NCI-H2227 (cell line): ENCODE measurements around the gene SMCO2.
"Not testable (repeated sequence)": the region's sequence is repeated elsewhere in the genome, so short reads cannot be mapped to it uniquely, and the experiment has no call there.

ENCODE experiments used
- DNase-seq: peaks from one replicate; lab custom pipeline; 2025; ENCODE audit not compliant: unreplicated experiment; lab: John Stamatoyannopoulos, UW

Gene SMCO2

GRCh38 chr12:27524839-27525753 is 78.6 kb downstream of the SMCO2 start:
- DNase-seq, result no peak

GRCh38 chr12:27527512-27527911 is 81.0 kb downstream of the SMCO2 start:
- DNase-seq, result no peak

DNA sequence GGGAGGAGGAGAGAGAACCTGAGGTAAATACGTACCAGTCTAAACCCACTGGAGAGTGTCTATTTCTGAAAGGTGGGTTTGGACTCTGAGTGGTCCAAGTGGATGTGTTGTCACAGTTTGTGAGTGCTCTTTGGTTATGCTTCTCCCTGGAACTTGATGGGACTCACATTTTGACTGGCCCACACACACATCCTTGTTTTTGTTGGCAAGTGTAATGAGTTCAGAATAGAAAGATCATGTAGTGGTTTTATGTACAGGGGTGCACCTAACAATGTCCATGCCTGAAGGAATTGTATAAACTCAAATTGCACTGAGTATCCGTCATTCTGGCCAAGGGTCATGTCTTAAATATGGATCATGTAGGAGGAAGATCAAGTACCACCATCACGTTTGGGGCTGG is 82.3 kb downstream of the SMCO2 start:
- DNase-seq, result no peak

DNA sequence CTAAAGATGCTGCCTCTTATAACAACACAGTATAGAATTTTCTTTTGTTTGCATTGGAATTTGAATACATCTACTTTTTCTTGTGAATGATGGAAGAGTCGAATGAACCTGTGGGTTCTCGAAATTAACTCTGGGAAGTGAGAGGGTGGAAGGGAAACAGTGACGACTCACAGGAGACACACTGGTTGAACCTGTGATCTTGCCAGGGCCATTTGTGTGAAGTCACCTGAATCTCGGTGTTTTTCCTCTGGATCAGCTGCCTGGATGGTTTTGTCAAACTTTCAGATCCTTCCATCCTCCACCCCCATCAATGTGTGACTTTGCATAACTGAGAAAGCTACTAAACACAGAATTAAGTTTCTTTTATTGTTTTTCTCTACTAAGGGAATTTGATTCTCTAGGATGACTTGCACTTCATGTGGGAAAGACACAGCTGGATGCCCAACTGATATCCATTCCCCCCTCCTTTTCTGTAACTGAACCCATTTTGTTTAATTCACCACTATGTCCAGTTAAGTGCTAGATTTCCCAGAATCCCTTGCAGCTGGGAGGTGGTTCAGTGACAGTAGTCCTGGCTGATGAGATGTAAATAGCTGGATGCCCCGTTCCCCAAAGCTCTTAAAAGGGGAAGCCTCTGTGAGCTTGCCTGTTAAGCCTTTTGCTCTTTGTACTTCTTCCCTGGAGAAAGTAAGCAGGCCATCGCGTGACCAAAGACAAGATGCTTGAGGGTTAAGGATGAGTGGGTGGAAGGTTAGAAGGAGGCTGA is 83.8 kb downstream of the SMCO2 start:
- DNase-seq, result no peak

DNA sequence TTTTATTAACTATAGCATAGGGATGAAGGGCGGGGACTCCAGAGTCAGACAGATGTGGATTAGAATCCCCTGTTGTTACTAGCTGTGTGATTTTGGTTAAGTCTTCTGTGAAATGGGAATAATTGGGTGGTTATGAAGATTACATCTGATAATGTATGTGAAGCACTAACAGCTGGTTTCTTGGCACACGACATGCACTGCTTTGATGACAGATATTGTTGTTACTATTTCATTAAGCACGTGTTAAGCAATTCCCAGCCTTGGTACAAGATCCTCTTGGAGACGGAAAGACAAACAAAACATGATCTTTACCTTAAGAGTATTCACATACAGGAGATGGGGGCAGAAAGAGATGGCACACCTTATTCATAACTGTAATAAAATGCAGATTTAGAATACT is 85.4 kb downstream of the SMCO2 start:
- no peak for DNase-seq

- no peak for DNase-seq
Observed at GRCh38 chr12:27534060-27534764, 87.7 kb downstream of the SMCO2 start.

- no peak for DNase-seq
Observed at GRCh38 chr12:27534765-27535161, 88.2 kb downstream of the SMCO2 start.

DNA sequence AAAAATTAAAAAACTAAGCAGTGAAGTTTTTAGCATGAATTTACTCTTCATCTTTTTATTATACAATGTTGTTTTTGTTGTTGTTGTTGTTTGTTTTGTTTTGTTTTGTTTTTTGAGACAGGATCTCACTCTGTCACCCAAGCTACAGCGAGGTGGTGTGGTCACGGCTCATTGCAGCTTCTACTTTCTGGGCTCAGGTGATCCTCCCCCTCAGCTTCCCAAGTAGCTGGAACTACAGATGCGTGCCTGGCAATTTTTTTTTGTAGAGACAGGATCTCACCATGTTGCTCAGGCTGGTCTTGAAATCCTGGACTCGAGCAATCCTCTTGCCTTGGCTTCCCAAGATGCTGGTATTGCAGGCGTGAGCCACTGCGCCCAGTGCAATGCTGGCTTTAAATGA is 88.8 kb downstream of the SMCO2 start:
- DNase-seq, result no peak

DNA sequence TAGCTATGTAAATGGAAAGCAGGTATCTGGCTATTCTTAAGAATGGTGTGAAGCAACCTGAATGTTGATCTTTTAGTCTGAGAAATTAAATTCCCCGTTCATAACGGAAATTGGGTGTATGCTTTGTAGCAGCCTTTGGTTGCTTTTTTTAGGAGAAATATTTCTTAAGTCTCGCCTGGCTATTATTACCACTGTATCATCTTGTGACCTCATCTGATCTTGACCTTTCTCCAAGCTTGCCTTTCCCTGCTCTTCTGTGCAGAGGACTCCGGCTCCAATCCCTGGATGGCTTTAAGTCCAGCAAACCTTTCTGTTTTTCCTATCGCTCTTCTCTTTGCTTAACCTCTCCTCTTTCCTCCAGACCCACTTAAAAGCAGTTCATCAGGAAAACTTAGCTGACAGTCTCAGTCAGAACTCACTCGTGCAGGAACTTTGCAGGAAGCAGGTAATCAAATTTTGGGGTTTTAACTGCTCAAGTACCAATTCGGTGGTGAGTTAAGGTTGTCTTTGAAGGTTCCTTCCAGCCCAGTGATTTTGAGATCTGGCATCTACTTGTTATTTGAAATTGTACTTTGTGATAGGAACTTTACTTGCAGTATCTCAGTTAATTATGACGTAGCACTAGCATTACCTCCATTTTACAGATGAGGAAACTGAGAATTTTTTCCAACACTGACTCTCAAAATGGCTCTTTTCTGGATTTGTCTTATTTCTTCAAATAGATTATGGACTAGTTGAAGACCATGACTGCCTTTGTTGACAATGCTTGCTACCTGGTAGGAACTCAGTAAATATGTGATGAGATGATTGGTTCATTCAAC is 91.5 kb downstream of the SMCO2 start:
- no peak for DNase-seq

DNA sequence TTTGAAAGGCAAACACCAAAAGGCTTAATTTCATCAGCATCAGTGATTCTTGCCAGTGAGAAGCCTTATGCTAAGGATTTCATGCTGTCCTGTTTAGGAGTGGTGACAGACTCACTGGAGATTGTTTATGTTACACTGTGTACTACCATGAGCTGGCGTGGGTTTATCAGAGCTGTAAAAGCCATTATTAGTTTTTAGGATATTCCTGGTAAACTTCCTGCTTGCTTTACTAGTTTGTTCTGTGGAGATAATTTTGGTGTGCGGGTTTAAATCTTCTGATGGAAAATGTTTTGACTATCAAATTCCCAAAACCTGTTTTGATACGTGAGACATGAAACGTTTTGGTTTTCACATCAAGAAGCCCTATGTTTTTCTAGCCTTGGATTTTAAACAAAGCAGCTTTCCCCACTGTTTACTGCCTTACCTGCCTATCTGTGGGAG is 92.7 kb downstream of the SMCO2 start:
- DNase-seq, result no peak

GRCh38 chr12:27541031-27541719 is 94.6 kb downstream of the SMCO2 start:
- DNase-seq, result no peak

DNA sequence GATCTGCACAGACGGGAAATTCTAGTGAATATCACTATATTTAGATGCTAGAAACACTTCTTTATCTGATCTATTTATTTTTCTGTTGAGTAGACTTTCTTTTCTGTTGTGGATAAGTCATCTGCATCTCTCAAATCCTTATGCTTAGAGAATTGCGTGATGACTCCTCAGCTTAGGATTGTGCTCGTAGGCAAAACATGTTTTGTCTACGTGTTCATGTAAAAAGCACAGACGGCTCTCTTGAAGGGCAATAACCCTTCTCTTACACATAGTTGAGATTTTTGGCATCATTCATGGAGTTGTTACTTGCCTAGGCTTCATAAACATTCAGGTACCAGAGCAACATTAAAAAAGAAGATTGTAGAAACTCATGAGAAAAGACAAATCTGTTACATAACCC is 96.1 kb downstream of the SMCO2 start:
- no peak for DNase-seq

GRCh38 chr12:27544858-27545257 is 98.3 kb downstream of the SMCO2 start:
- not testable (repeated sequence) for DNase-seq

GRCh38 chr12:27545665-27546064 is 99.1 kb downstream of the SMCO2 start:
- DNase-seq, result no peak

DNA sequence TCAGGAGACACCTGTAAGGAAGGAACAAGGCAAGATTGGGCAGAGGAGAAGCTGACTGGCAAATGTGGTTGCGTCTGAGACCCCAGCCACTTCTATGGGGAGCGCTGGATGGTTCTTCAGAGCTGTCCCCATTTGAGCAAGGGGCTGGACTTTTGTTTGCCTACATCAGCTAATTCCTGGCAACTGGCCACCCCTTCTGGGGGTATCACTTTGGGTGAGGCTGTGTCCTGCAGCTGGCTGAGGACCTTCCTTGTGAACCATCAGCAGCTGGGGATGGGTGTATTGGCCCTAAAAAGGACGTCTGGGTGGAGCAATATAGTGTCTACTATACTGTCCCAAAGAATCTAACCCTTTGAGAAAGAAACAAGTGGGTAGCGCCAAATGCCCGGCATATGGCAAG is 101.1 kb downstream of the SMCO2 start:
- no peak for DNase-seq

- no peak for DNase-seq
Observed at GRCh38 chr12:27548301-27549199, 102.0 kb downstream of the SMCO2 start.

DNA sequence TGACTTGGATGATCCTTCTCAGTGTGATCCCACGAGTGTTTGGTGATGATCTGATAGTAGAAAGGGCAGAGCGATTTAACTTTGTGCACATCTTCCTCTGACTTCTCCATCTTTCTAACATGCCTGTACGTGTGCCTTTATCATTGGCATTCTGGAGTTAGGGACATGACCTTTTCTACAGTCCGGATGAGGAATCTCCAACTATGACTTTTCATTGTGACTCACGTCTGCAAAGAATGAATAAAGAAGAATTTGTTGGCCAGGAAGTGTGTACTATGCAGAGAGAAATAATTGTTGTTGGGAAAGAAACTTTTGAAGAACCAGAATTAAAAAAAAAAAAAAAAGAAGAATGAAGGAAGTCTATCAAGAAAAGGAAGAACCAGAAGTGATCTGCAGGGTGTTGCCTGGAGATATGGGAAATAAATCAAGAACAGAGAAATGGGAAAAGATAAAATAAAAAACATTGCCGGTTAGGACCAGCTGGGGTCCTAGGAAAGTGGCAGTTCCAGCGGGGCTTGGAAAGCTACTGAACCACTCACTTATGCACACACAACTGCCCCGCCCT is 102.8 kb downstream of the SMCO2 start:
- no peak for DNase-seq

DNA sequence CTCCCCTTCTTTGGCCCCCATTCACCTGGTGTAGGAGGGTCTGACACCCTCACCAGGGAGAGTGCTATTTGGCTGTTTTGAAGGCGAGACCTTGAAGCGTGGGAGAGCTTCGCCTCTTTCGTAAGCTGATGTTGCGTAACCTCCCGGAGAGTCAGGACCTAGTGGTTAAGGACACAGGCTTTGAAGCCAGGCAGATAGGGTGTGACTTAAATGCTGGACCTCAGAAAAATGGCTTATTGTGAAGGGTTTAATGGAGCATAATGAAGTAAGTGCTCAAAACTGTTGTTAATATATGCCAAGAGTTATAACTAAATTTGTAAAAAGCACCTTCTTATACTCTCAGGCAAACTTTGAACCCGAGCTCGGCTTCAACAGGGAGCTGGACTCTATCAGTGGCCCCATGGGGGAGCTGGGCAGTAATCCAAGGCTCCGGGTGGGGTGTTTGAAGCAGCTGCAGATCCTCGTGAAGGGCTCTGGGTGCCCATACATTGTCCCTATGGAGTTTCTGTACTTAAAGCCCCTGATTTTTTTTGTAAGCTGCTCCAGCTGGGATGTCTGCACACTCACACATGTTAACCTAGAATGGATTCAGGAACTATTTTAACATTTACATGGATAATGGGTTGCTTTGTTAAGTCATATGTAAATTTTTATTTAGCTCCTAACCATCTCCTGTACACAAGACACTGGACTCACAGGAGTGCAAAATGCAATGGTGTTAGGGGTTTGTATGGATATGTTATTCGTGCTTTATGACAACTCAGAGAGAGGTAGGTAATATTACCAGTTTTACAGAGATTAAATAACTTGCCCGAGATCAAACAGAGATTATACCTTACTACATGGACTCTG is 103.5 kb downstream of the SMCO2 start:
- no peak for DNase-seq
